Stimulated activated CD8-positive, alpha-beta memory T cell treated with anti-CD3 and anti-CD28 coated beads, Interleukin-2, amount 100 ng/mL, for 1 hour (primary cell): ENCODE results near the gene CHRM2.

Experiments
- DNase-seq, 2 donors: peaks; one replicate each; pipeline ENCODE4 v3.0.0-alpha.2; 2020; ENCODE audit warnings: low read depth in 2 of 2

CHRM2 gene

DNA sequence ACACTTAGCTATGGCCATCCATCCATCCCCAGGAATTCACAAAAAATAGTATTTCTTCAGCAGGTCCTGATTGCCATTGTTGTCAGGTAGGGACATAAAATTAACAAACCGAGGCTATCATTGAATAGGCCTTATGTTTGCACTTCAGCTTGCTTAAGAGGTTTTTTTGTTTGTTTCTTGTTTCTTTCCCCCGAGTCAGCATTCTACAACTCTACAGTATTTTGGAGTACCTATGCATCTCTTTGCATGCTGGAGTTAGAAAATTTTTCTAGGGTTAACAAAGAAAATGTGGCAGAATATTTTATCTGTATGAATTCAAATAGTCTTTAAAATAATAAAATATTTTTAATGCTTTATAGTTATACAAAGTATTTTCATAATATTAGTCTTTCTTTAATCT is 26.3 kb downstream of the CHRM2 start:
- DNase-seq = no peak

DNA sequence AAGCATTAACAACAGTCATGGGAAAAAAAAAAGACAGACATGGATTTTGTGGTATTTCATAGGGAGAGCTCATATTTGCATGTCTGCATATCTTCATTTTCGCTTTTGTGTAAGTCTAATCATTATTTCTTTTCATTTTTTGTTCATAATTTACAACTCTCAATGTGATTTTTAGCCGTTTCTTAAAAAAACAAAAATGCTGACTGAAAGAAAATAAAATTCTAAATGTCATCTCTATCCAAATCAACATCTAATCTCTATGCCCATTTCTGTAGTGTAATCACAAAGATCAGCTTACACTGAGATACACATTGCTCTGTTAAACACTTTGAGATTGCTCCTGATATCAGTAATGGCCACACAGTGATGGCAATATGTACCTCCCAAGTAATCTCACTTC is 29.2 kb downstream of the CHRM2 start:
- no peak for DNase-seq

- no peak for DNase-seq
Observed at GRCh38 chr7:136900005-136900404, 31.6 kb downstream of the CHRM2 start.

DNA sequence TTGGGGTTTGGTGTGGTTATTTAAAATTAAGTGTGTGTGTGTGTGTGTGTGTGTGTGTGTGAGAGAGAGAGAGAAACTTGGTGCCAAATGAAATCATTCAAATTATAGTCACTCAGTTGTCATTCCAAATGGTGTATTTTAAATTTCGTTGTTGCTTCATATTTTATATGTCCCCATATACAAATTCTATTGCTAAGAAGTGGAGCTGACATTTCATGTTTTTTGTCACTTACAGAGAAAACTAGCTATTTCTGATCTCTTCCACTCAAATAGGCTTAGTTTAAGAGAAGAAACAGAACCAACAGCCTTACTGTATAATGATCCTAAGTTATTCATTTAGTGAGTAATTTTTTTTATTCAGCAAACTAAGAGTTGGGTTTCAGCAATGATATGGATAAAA is 42.3 kb downstream of the CHRM2 start:
- no peak for DNase-seq

DNA sequence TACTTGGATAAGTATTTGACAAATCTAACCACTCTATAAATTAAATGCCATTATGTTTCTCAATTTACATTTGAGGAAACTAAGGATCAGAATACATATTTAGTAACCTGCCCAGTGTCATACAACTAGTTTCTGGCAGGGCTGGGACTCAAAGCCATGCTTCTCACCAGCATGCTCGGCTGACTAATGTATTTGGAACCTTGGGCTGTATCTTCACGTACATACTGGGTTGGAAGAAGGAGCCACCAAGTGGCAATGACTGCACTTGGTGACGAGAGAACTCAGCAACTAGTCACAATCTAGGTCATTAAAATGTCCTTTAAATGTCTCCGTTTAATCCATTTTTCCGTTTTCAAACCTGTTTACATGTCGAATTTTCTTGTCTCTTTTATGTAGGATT is 42.9 kb downstream of the CHRM2 start:
- DNase-seq = no peak

- no peak for DNase-seq
Observed at GRCh38 chr7:136912339-136912738, 43.9 kb downstream of the CHRM2 start.

GRCh38 chr7:136914016-136914415 is 45.6 kb downstream of the CHRM2 start:
- DNase-seq = no peak

- no peak for DNase-seq
Observed at GRCh38 chr7:136919820-136920219, 51.4 kb downstream of the CHRM2 start.

- DNase-seq = no peak
Observed at GRCh38 chr7:136923111-136923667, 54.7 kb downstream of the CHRM2 start.

- no peak for DNase-seq
Observed at GRCh38 chr7:136925044-136925443, 56.6 kb downstream of the CHRM2 start.

DNA sequence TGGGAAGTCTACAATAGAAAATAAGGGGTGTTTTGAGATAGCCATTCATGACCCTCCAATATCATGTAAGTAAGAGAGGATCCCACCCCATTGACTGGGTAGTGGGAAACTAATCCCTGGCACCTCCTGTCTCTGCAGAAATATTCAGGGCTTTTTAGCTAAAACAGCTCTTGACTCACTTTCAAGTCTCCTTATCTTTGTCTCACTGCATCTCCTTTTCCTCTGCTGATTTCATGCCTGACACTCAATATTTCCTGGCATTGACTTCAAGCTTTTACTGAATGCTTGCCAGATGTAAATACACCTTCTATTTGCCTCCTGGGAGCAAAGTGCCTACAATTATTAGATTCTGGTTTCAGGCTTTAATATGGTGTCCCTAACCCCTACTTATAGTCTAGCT is 57.1 kb downstream of the CHRM2 start:
- no peak for DNase-seq

DNA sequence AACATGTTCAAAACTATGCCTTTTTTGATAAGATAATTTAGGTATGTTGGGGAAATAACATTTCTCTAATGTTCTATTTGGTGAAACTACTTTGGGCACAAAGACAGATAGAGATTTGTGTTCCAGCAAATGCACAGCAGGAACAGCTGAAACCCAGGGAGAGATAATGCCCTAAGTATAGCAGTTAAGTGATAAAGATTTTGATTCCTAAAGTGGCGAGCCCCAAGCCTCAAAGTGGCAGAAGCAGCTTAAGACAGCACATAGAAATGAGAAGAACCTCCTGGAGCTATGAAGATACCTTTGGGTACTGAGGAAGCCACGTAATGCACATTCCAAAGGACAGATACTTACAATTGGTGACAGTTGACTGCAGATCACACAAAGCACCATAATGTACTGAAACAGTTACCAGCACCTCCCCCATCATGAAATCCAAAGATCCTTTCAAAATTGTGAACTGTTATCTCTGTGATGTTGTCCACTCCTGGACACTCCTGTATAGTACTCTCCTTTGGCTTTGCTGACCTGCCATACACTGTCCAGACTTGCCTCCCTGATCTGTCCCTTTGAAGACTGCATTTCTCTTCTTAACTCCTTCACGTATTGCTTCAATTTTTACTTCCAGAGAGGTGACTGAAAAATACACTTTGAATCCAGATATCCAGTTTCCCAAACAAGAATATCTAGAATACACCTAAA is 62.9 kb downstream of the CHRM2 start:
- DNase-seq = no peak

DNA sequence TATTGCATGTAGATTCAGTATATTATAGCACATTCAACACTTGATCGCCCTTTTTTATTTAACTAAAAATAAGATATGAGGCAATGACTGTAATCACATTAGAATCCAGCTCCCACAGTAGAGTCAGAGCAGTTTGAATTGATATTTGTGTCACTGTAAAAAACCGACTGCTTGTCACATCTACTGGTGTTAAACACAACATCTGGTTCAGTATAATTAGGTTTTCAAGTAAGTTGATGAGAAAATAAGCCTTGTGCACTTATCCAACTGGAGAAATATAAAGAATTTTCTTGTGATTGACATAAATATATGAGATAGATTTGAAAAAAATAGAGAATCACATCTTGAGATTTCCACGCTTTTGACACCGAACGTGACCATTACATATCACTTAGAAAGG is 69.0 kb downstream of the CHRM2 start:
- DNase-seq = no peak

DNA sequence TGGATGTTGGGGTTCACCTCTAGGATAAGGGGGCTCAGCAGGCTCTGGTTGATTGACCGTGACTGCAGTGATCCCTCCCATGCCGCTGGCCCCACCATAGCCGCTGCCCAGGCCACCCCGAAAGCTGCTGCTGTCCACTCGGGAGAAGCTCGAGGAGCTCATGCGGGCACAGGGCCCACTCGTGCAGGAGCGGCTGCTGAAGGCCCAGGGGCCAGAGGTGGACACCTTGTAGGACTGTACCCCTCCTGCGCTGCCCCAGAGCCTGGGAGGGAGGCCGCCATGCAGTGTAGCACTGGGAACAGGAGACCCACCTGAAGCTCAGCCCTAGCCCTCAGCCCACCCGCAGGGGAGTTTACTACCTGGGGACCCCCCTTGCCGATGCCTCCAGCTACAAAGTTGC is 70.0 kb downstream of the CHRM2 start:
- DNase-seq = no peak

DNA sequence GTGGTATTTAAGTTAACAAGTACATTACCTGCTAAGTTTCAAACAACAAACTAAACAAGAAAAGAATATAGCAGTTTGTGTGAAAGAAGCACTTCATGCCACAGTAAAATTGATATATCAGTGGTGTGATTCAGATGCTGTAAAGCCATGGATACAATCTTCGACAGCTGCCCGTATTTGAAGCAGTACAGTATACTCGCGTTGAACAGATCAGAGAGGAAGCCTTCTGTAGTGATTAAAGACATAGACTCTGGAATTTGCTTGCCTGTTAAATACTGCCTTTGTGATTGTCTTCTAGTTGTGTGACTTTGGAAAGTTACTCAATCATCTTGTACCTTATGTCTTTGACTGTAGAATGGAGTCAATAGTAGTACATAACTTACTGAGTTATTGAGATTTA is 71.7 kb downstream of the CHRM2 start:
- no peak for DNase-seq

- DNase-seq = no peak
Observed at GRCh38 chr7:136940917-136941316, 72.5 kb downstream of the CHRM2 start.

DNA sequence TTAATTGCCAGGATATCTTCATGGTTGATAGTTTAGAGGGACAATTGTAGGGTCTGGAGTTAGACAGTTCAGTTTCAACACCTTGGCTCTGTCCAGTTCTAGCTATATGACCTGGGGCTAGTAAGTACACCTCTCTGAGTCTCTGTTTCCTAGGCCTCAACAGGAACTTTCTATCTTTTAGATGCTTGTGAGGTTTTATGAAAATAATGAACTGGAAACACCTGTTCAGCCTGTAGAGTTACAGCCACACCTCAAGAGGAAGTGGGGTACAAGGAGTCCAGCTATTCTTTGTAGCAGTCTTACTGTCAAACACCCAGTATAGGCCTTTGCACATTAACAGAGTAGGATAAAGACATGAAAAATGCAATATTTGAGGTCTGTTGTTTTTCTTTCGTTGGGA is 73.4 kb downstream of the CHRM2 start:
- DNase-seq = no peak

DNA sequence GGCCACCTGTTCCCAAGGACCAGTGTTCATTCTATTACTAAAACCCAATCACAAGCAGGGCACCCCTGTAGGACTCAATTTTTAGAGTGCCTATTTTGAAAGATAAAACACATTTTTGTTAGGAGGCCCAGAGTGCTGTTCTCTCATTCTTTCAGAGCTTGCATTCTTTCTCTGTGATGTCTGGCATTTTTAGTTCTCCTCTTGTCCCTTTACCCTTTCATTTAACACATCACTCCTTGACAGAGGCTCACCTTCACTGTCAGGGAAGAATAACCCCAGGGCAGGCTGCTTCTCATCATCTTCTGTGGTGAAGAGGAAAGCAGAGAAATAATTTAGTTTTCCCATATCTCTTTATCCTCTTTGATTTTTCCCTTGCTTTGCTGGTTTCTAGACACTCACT is 73.9 kb downstream of the CHRM2 start:
- no peak for DNase-seq

- no peak for DNase-seq
Observed at GRCh38 chr7:136942994-136943393, 74.5 kb downstream of the CHRM2 start.

DNA sequence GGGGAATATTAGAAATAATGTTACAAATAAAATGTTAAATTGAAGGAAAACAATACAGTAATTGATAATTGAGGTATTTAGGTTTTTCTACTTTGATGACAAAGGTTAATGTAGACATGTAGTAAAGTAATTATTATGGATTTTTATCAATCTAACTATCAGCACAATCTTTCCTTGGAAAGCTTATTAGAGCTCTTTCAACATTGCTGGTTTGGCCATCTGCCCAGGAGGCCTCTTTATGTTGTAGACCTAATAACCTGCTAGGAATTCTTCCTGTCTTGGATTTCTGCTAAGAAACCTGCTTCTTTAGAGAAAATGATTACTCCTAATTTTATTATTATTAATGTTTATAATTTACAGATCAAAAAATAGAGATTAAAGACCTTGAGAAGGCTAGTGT is 78.9 kb downstream of the CHRM2 start:
- DNase-seq = no peak

DNA sequence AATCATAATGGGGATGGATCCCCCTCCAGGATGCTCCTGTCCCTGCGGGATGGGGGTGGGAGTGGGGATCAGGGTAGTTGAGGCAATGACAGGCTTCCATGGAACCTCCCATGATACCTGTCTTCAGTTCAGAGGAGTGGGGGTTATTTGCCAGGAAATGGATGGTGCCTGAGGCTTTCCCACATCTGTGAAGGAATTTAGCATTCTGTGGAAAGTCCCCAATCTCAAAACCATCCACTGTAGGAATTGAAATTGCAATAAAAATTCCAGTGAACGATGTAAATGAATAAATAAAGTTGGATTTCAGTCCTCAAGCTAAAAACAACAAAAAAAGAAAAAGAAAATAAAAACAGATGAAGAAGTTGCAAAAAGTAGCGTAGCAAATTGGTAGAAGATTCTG is 81.9 kb downstream of the CHRM2 start:
- DNase-seq = no peak

DNA sequence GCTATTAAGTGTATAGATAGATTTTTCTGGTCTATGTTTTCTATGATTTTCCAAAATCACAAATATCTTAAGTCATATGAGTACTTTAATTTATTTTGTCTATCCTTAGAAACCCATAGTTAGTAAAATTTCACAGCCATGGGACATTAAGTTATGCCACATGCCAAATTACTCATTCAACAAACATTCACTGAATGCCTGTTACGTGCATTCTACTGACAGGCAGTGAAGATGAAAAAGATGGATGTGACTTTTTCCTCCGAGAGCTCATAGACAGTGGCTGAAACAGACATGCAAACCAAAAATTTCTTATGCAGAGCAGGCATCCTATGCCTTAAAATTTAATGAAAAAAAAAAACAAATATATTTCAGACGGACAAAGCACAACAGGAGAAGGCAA is 84.9 kb downstream of the CHRM2 start:
- no peak for DNase-seq

DNA sequence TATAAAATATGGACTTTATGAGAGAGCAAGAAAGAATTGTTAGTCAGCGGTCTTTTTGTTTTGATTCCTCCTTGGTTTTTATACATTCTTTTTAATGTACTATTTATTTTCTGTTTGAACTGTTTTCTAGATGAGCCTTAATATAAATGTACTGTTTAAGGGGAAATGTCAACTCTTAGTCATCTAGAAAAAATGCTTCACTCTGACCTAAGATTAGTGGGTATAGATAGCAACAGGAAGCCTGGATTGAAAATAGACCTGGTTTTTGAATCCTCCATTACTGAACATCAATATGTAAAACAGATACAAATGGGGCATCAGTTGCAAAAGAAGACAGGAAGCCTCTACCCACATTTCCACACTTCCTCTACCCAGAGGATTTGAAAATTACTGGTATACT is 87.8 kb downstream of the CHRM2 start:
- no peak for DNase-seq

DNA sequence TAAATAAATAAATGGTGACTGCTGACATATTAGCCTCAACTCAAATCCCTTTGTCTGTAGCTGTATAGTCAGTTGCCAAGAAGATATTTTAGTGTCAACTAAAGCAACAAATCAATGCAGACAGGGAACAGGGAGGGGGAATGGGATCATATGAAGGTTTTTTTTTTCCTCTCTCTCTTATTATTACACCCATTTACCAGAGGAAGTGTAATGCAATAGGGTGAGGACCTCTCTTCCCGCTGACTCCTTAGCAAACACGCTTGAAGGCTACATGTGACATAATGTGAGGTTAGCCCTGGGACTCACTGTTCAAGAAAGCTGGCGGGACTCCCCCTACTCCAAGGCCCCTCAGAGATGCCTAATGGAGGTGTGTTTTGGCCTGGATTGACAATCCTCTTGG is 88.2 kb downstream of the CHRM2 start:
- DNase-seq = no peak
